ENCODE measurements around the gene SMG6. TPM values are rescaled to one million over a fixed set of nuclear protein-coding genes. Genes with fewer than 3 reads are reported as not detected.

SMG6 gene
- total and polyA plus RNA-seq, 2 donors (not counting 1 experiment from before 2014, with no cell fraction given), result 10.6 to 35.5 TPM

- peaks cover 51% of the 10 kb centered on the region for H3K4me1 Mint-ChIP-seq
These were observed 242.7 kb downstream of the SMG6 start for GRCh38 chr17:2060681-2061440.

More at GRCh38 chr17:2060681-2061440, 242.7 kb downstream of the SMG6 start:
- Histone ChIP-seq H3K36me3 (replicated peaks in 1 of 2; ENCODE audit: control extremely low read depth in 1 of 2, control insufficient read depth in 1 of 2, extremely low read depth in 1 of 2, insufficient read depth in 2 of 2, low read length in 1 of 2) (peaks cover 0 to 10% of the 10 kb centered on the region in 2 experiments), H2AFZ (ENCODE audit: insufficient read depth, low read depth, low read length, poor library complexity, severe bottlenecking) (no peak overlapping the region), H3K27me3 (replicated peaks in 1 of 4; ENCODE audit: control extremely low read depth in 1 of 4, control insufficient read depth in 3 of 4, insufficient read depth in 4 of 4, low read length in 3 of 4) (peaks cover 0 to 28% (median 6%) of the 10 kb centered on the region in 4 experiments), H3K27ac (ENCODE audit: low read length in 2 of 2) (no peak overlapping the region), H4K20me1 (ENCODE audit: control insufficient read depth, insufficient read depth, low read length, poor library complexity, severe bottlenecking) (peaks cover 19% of the 10 kb centered on the region), H3K79me2 (ENCODE audit: control insufficient read depth, insufficient read depth, low read length) (no peaks in the 10 kb centered on the region), H3K4me1 (ENCODE audit: control insufficient read depth in 2 of 2, insufficient read depth in 2 of 2, low read length in 2 of 2) (peaks cover 54 to 60% of the 10 kb centered on the region in 2 donors), H3K4me2 (replicated peaks; ENCODE audit: low read depth, low read length, poor library complexity, severe bottlenecking) (no peak overlapping the region), H3K4me3 (ENCODE audit: control extremely low read depth in 1 of 5, extremely low read depth in 1 of 5, insufficient read depth in 1 of 5, low read depth in 2 of 5, low read length in 4 of 5) (no peak overlapping the region), H3K9me3 (ENCODE audit: control extremely low read depth in 1 of 3, control insufficient read depth in 2 of 3, insufficient read depth in 1 of 3, low read length in 2 of 3) (peaks cover 0 to 6% (median 0%) of the 10 kb centered on the region in 3 donors), H3K9ac (ENCODE audit: low read length) (no peak overlapping the region)
- ATAC-seq (ENCODE audit: low read depth) (no peak), DNase-seq (no peak)
- Mint-ChIP-seq H3K27ac (peak overlapping the region; percentile 2), H3K4me3 (no peak overlapping the region), H3K9me3 (ENCODE audit: insufficient read depth) (no peaks in the 10 kb centered on the region), H3K27me3 (no peaks in the 10 kb centered on the region)
- POLR2A ChIA-PET, result interaction anchor here (0.7 kb wide), 1 partner anchor 179 kb away, joined by 7 read pairs; no protein-coding TSS in a partner anchor
- intact Hi-C loops (cut with micrococcal nuclease), result no loop called here
- 94% methylated on average over 20 of the region's 21 CpGs for WGBS (ENCODE audit: insufficient coverage)
- TF ChIP-seq EZH2 (IDR thresholded peaks at IDR 0.05; ENCODE audit: borderline replicate concordance, insufficient read depth, low read depth, low read length, poor library complexity, severe bottlenecking), result no peak
- TF ChIP-seq CTCF (IDR thresholded peaks at IDR 0.05), result no peak
- CTCF ChIA-PET, result interaction anchor here (1.6 to 8.1 kb wide), 4 partner anchors 9 to 184 kb away, joined by 4 to 330 read pairs (median 54); no protein-coding TSS in a partner anchor

Measured in B cell (primary cell).